Measurements from ENCODE around the gene ATF4.

The ATF4 gene

GRCh38 chr22:39498368-39498767, 22.0 kb upstream of the ATF4 start:
- peak overlapping the region; percentile 95 for H3K27ac ChIP-seq
- TF ChIP-seq ZFX (IDR thresholded peaks at IDR 0.05) = no peak
- TF ChIP-seq CTCF (conservative IDR thresholded peaks at IDR 0.05) = no peak

GRCh38 chr22:39498802-39499201, 21.6 kb upstream of the ATF4 start:
- TF ChIP-seq ZFX (IDR thresholded peaks at IDR 0.05) = no peak
- peak overlapping the region; percentile 95 for H3K27ac ChIP-seq

GRCh38 chr22:39500101-39500500, 20.3 kb upstream of the ATF4 start:
- peak overlapping the region; percentile 95 for H3K27ac ChIP-seq
- TF ChIP-seq CTCF (conservative IDR thresholded peaks at IDR 0.05) (no peak), ZFX (IDR thresholded peaks at IDR 0.05) (no peak)

GRCh38 chr22:39501644-39502108, 18.7 kb upstream of the ATF4 start:
- TF ChIP-seq ZFX (IDR thresholded peaks at IDR 0.05) (no peak), CTCF (conservative IDR thresholded peaks at IDR 0.05) (no peak)
- H3K27ac ChIP-seq = peak overlapping the region; percentile 95

GRCh38 chr22:39502109-39502788, 18.1 kb upstream of the ATF4 start, which contains the start of gene MIEF1:
TSS of gene MIEF1 (plus strand) at chr22:39502290. CDS start at chr22:39511295, 9,005 bp downstream.
- peak within 1 kb of the TSS; percentile 95 for H3K27ac ChIP-seq
- 0 out of 2 replicates have a peak, but pooled peaks have one; percentile 67 for TF ChIP-seq ZFX (IDR thresholded peaks at IDR 0.05)
- no peak for TF ChIP-seq CTCF (conservative IDR thresholded peaks at IDR 0.05)

- H3K27ac ChIP-seq = peak overlapping the region; percentile 95
- TF ChIP-seq CTCF (conservative IDR thresholded peaks at IDR 0.05) = no peak
- TF ChIP-seq ZFX (IDR thresholded peaks at IDR 0.05) = peak; percentile 66; the same call in 1 of the 2 replicates
These were observed 17.5 kb upstream of the ATF4 start for GRCh38 chr22:39502789-39503409.

- no peak for TF ChIP-seq ZFX (IDR thresholded peaks at IDR 0.05)
- no peak for TF ChIP-seq CTCF (conservative IDR thresholded peaks at IDR 0.05)
- peak overlapping the region; percentile 95; the same call in 1 of the 2 replicates for H3K27ac ChIP-seq
These were observed 16.7 kb upstream of the ATF4 start for GRCh38 chr22:39503630-39504029.
